Type B pancreatic cell (in vitro differentiated cells): ENCODE measurements around the gene MLST8. TPM values are rescaled to one million over a fixed set of nuclear protein-coding genes. Genes with fewer than 3 reads are reported as not detected.

Source experiments
- DNase-seq: peaks from one replicate; pipeline ENCODE4 v3.0.0; 2021; ENCODE audit warnings: mixed read lengths; ENCODE audit not compliant: unreplicated experiment; ENCODE audit errors: extremely low spot score
- H3K27ac Mint-ChIP-seq: 2 replicates; pipeline ENCODE4 v1.8.0; 2021; ENCODE audit warnings: mild to moderate bottlenecking, mixed read lengths
- H3K27me3 Mint-ChIP-seq: 2 replicates; pipeline ENCODE4 v1.8.0; 2021; ENCODE audit warnings: mixed read lengths
- H3K36me3 Mint-ChIP-seq: 2 replicates; pipeline ENCODE4 v1.8.0; 2021; ENCODE audit warnings: mixed read lengths
- H3K4me1 Mint-ChIP-seq: one replicate; pipeline ENCODE4 v1.8.0; 2021; ENCODE audit warnings: mixed read lengths; ENCODE audit not compliant: unreplicated experiment
- H3K4me3 Mint-ChIP-seq: 2 replicates; pipeline ENCODE4 v1.8.0; 2021; ENCODE audit warnings: mild to moderate bottlenecking, mixed read lengths
- H3K9me3 Mint-ChIP-seq: 2 replicates; pipeline ENCODE4 v1.8.0; 2021; ENCODE audit warnings: mixed read lengths
- CTCF ChIP-seq: fragments of 200-600 bp; sonication (generic); conservative IDR thresholded peaks from 2 replicates; pipeline ENCODE4 v1.5.0; 2021; ENCODE audit warnings: antibody characterized with exemption, mild to moderate bottlenecking
- total RNA-seq: library from RNA; stranded (reverse); gene quantifications from 2 replicates; pipeline ENCODE4 v1.2.1, GENCODE V29; 2021; ENCODE audit warnings: low replicate concordance

MLST8 gene
- total RNA-seq, 1 donor from 2014 or later: 56.8 TPM

DNA sequence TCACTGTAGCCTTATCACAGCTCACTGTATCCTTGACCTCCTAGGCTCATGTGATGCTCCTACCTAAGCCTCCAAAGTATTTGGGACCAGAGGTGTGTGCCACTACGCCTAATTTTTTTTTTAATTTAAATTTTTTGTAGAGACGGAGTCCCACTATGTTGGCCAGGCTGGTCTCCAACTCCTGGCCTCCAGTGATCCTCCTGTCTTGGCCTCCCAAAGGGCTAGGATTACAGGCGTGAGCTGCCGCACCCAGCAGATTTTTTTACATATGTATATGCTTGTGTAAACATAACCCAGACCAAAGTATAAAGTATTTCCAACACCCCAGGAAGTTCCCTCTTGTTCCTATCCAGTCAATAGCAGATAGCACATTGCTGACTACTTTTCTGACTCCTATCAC lies 11.1 kb downstream of the MLST8 start:
- Mint-ChIP-seq H3K4me3 (peak overlapping the region; percentile 94), H3K27ac (peak overlapping the region; percentile 57), H3K4me1 (peaks cover 11% of the 10 kb centered on the region), H3K27me3 (no peaks in the 10 kb centered on the region), H3K9me3 (no peaks in the 10 kb centered on the region), H3K36me3 (no peaks in the 10 kb centered on the region)
- no peak for DNase-seq
- no peak for TF ChIP-seq CTCF

GRCh38 chr16:2223221-2223941 lies 18.1 kb downstream of the MLST8 start, which contains the start of gene E4F1:
Gene E4F1 (plus strand): TSS chr16:2223591. CDS start chr16:2223614, 23 bp downstream.
- Mint-ChIP-seq H3K27me3 (no peaks in the 10 kb centered on the region), H3K36me3 (no peaks in the 10 kb centered on the region), H3K27ac (peak within 1 kb of the TSS; percentile 74), H3K4me3 (peak within 1 kb of the TSS; percentile 87), H3K9me3 (no peaks in the 10 kb centered on the region), H3K4me1 (peaks cover 4% of the 10 kb centered on the region)
- DNase-seq: peak; percentile 100
- TF ChIP-seq CTCF: no peak

- Mint-ChIP-seq H3K4me1 (peaks cover 4% of the 10 kb centered on the region), H3K9me3 (no peaks in the 10 kb centered on the region), H3K27me3 (no peaks in the 10 kb centered on the region), H3K36me3 (no peaks in the 10 kb centered on the region), H3K27ac (peak overlapping the region; percentile 59), H3K4me3 (peak overlapping the region; percentile 86)
- DNase-seq: no peak
- TF ChIP-seq CTCF: no peak
Measured at GRCh38 chr16:2223942-2224486, 18.8 kb downstream of the MLST8 start.

DNA sequence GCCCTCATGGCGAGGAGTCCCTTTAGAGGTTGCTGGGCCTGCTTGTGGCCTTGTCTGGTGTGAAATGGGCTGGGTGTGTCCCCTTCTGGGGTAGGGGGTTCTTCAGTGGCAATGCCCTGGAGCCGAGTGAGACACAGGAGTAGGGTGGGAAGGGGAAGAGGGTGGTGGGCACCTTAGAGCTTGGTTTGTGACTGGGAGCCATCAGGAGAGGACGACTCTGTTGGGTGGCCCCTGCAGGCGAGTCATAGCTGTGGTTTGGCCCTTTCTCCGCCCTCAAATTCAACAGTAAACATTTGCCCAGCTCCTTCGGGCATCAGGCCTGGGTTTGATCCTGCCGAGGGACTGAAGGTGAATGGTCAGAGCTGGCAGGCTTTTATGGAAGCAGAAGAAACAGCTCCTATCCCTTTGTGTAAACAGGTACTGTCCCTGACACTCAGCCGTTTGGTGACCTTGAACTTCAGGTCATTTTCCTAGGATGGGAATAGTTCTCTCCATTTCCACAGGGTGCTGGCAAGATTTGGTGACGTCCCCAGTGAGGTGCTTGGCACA lies 21.1 kb downstream of the MLST8 start:
- H3K27me3 Mint-ChIP-seq: no peaks in the 10 kb centered on the region
- no peaks in the 10 kb centered on the region for H3K36me3 Mint-ChIP-seq
- H3K9me3 Mint-ChIP-seq: no peaks in the 10 kb centered on the region
- TF ChIP-seq CTCF: no peak
- DNase-seq: no peak
- peak overlapping the region; percentile 59 for H3K4me3 Mint-ChIP-seq
- H3K27ac Mint-ChIP-seq: no peak overlapping the region
- peaks cover 4% of the 10 kb centered on the region for H3K4me1 Mint-ChIP-seq

- Mint-ChIP-seq H3K36me3 (no peaks in the 10 kb centered on the region), H3K27me3 (no peaks in the 10 kb centered on the region), H3K4me1 (peaks cover 4% of the 10 kb centered on the region)
Measured at GRCh38 chr16:2226918-2227317, 21.7 kb downstream of the MLST8 start.

More at GRCh38 chr16:2226918-2227317, 21.7 kb downstream of the MLST8 start:
- Mint-ChIP-seq H3K9me3 (no peaks in the 10 kb centered on the region), H3K4me3 (no peak overlapping the region), H3K27ac (peak overlapping the region; percentile 35)
- DNase-seq: no peak
- no peak for TF ChIP-seq CTCF
